Keratinocyte (primary cell): ENCODE results near the gene FGGY. TPM values are rescaled to one million over a fixed set of nuclear protein-coding genes. Genes with fewer than 3 reads are reported as not detected.
"Not testable (repeated sequence)": the region's sequence is repeated elsewhere in the genome, so short reads cannot be mapped to it uniquely, and the experiment has no call there.

ENCODE experiments used
- DNase-seq: peaks from one replicate; pipeline ENCODE4 v3.0.0-alpha.2; 2011; ENCODE audit warnings: low read depth, missing footprints, low spot score
- FAIRE-seq: peaks from 2 replicates; lab custom pipeline; 2011; peaks lifted over from hg19 to GRCh38; lab: Jason Lieb, UNC
- H2AFZ ChIP-seq: 2 replicates; pipeline ENCODE4 v1.6.0; 2012; ENCODE audit warnings: low read length, control low read depth, inconsistent platforms; ENCODE audit not compliant: control insufficient read depth
- H3K27ac ChIP-seq: 2 replicates; pipeline ENCODE4 v1.5.1; 2011; ENCODE audit warnings: low read length; ENCODE audit not compliant: control insufficient read depth, insufficient read depth
- H3K27me3 ChIP-seq: 3 replicates; pipeline ENCODE4 v1.6.0; 2011; ENCODE audit warnings: low read length; ENCODE audit not compliant: control insufficient read depth, insufficient read depth; ENCODE audit errors: extremely low read depth
- H3K36me3 ChIP-seq, 2 experiments: 2 replicates in 1 of 2; 3 replicates in 1 of 2; pipeline ENCODE4 v1.5.1; 2011; ENCODE audit warnings: low read length in 2 of 2, mild to moderate bottlenecking in 1 of 2; ENCODE audit not compliant: control insufficient read depth in 2 of 2, insufficient read depth in 2 of 2; ENCODE audit errors: extremely low read depth in 1 of 2
- H3K4me1 ChIP-seq: 3 replicates; pipeline ENCODE4 v1.5.1; 2011; ENCODE audit warnings: low read length; ENCODE audit not compliant: control insufficient read depth, insufficient read depth; ENCODE audit errors: extremely low read depth
- H3K4me2 ChIP-seq: 3 replicates; pipeline ENCODE4 v1.6.0; 2011; ENCODE audit warnings: low read depth, low read length; ENCODE audit not compliant: control insufficient read depth, insufficient read depth; ENCODE audit errors: extremely low read depth
- H3K4me3 ChIP-seq, 3 experiments: fragments of 200-600 bp in 1 of 3; sonication (generic) in 1 of 3; 2 replicates in 2 of 3; 3 replicates in 1 of 3; pipeline ENCODE4 v1.5.1; 2011 to 2016; ENCODE audit warnings: low read length in 3 of 3, mild to moderate bottlenecking in 3 of 3, control low read depth in 2 of 3, inconsistent platforms in 1 of 3, low read depth in 1 of 3, mixed read lengths in 1 of 3, mixed run types in 1 of 3, moderate library complexity in 1 of 3; ENCODE audit not compliant: control insufficient read depth in 2 of 3, insufficient read depth in 2 of 3; ENCODE audit errors: extremely low read depth in 1 of 3
- H3K79me2 ChIP-seq: 2 replicates; pipeline ENCODE4 v1.6.0; 2012; ENCODE audit warnings: low read length; ENCODE audit not compliant: control insufficient read depth, insufficient read depth
- H3K9ac ChIP-seq: 3 replicates; pipeline ENCODE4 v1.6.0; 2011; ENCODE audit warnings: low read length; ENCODE audit not compliant: control insufficient read depth, insufficient read depth; ENCODE audit errors: extremely low read depth
- H3K9me1 ChIP-seq: 3 replicates; pipeline ENCODE4 v1.6.0; 2011; ENCODE audit warnings: low read length; ENCODE audit not compliant: control insufficient read depth, insufficient read depth; ENCODE audit errors: extremely low read depth
- H3K9me3 ChIP-seq: 2 replicates; pipeline ENCODE4 v1.5.1; 2012; ENCODE audit warnings: low read depth, low read length; ENCODE audit not compliant: control insufficient read depth
- H4K20me1 ChIP-seq: 3 replicates; pipeline ENCODE4 v1.6.0; 2011; ENCODE audit warnings: low read length; ENCODE audit not compliant: control insufficient read depth, insufficient read depth; ENCODE audit errors: extremely low read depth
- EZH2 ChIP-seq: IDR thresholded peaks from one replicate; pipeline ENCODE4 v1.6.1; 2012; ENCODE audit warnings: inconsistent platforms, mild to moderate bottlenecking, low read length, moderate library complexity
- dilution Hi-C: fragments of 300-500 bp; cut with MboI; formaldehyde crosslinking; loops from one replicate; pipeline ENCODE4 v1.7.0; 2020; ENCODE audit warnings: low sequenced_read_pairs; ENCODE audit not compliant: extremely low pct_ligation_motif_present
- polyA plus RNA-seq, 5 experiments: library from polyadenylated mRNA; depleted of rRNA in 3 of 5; stranded (reverse) in 3 of 5; stranded (forward) in 1 of 5; unstranded in 1 of 5; fragments of >200 nt; gene quantifications; 1 replicate in 1 of 5; 2 replicates in 3 of 5; 3 replicates in 1 of 5; pipeline versions ENCODE4 v1.2.1 to v1.2.3, GENCODE V29; 2011 to 2012; ENCODE audit warnings: missing spikeins in 2 of 5, low read depth in 1 of 5, low replicate concordance in 1 of 5
- TF ChIP-seq, protein P1 (sequence below), 3 experiments: IDR thresholded peaks in 1 of 3; conservative IDR thresholded peaks in 1 of 3; optimal IDR thresholded peaks in 1 of 3; 2 replicates in 2 of 3; 3 replicates in 1 of 3; pipeline versions ENCODE3 to v1.5.1; 2011; ENCODE audit warnings: low read length in 3 of 3, mild to moderate bottlenecking in 3 of 3, moderate library complexity in 2 of 3, control low read depth in 1 of 3, inconsistent platforms in 1 of 3; ENCODE audit not compliant: insufficient read depth in 2 of 3; ENCODE audit errors: extremely low read depth in 1 of 3

Gene FGGY
- polyA plus RNA-seq, 1 donor (not counting 4 experiments of a cell fraction or from before 2014, with no cell fraction given): 16.6 TPM

DNA sequence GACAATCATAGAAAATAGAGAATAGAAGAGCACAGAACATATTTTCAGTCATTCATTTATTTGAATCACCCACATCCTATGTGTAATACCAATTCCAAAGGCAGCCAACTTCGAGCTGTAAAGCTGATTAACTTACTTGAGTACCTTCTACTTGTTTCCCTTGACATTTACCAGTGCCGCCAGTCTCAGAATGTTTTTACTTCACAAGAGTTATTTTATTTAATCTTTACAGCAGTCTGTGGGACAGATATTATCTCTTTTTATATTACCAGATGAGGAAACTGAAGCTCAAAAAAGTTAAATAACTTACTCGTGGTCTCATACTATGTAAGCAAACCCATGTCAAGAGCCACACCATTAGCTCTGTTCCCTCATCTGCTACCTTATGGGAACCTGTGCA, 56.6 kb downstream of the FGGY start:
- Histone ChIP-seq H2AFZ (no peak overlapping the region), H3K79me2 (no peaks in the 10 kb centered on the region), H3K27ac (no peak overlapping the region), H3K36me3 (no peaks in the 10 kb centered on the region), H3K4me1 (peaks cover 4% of the 10 kb centered on the region), H3K9me1 (no peaks in the 10 kb centered on the region), H3K9me3 (no peaks in the 10 kb centered on the region), H3K4me3 (no peak overlapping the region), H3K9ac (no peak overlapping the region), H4K20me1 (no peaks in the 10 kb centered on the region), H3K27me3 (no peaks in the 10 kb centered on the region), H3K4me2 (no peak overlapping the region)
- no peak for TF ChIP-seq EZH2
- TF ChIP-seq, protein P1, sequence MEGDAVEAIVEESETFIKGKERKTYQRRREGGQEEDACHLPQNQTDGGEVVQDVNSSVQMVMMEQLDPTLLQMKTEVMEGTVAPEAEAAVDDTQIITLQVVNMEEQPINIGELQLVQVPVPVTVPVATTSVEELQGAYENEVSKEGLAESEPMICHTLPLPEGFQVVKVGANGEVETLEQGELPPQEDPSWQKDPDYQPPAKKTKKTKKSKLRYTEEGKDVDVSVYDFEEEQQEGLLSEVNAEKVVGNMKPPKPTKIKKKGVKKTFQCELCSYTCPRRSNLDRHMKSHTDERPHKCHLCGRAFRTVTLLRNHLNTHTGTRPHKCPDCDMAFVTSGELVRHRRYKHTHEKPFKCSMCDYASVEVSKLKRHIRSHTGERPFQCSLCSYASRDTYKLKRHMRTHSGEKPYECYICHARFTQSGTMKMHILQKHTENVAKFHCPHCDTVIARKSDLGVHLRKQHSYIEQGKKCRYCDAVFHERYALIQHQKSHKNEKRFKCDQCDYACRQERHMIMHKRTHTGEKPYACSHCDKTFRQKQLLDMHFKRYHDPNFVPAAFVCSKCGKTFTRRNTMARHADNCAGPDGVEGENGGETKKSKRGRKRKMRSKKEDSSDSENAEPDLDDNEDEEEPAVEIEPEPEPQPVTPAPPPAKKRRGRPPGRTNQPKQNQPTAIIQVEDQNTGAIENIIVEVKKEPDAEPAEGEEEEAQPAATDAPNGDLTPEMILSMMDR (optimal IDR thresholded peaks at IDR 0.05 in 1 of 3, IDR thresholded peaks at IDR 0.05 in 1 of 3, conservative IDR thresholded peaks at IDR 0.05 in 1 of 3; ENCODE audit: extremely low read depth in 1 of 3, insufficient read depth in 2 of 3, low read length in 3 of 3): no peak
- dilution Hi-C loops: no loop called here
- no peak for FAIRE-seq
- DNase-seq: no peak

DNA sequence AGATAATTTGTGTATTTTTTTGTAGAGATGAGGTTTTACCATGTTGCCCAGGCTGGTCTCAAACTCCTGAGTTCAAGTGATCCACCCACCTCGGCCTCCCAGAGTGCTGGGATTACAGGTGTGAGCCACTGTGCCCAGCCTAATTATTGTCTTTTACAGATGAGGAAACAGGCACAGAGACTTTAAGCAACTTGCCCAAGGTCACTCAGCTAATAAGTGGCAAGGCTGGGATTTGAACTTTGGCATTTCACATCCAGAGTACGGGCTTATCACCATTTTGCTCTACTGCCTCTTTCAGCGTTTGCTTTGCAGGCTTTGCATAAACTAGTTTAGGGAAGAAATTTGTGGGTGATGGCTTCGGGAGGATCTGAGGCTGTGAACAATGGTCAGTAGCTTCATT, 57.3 kb downstream of the FGGY start:
- H3K27ac ChIP-seq, FAIRE-seq, H4K20me1 ChIP-seq, H3K79me2 ChIP-seq, DNase-seq, H3K27me3 ChIP-seq, H3K9me1 ChIP-seq, H3K9ac ChIP-seq, dilution Hi-C loops, H3K36me3 ChIP-seq, H2AFZ ChIP-seq, H3K9me3 ChIP-seq, H3K4me2 ChIP-seq, H3K4me1 ChIP-seq, H3K4me3 ChIP-seq: not testable (repeated sequence)

DNA sequence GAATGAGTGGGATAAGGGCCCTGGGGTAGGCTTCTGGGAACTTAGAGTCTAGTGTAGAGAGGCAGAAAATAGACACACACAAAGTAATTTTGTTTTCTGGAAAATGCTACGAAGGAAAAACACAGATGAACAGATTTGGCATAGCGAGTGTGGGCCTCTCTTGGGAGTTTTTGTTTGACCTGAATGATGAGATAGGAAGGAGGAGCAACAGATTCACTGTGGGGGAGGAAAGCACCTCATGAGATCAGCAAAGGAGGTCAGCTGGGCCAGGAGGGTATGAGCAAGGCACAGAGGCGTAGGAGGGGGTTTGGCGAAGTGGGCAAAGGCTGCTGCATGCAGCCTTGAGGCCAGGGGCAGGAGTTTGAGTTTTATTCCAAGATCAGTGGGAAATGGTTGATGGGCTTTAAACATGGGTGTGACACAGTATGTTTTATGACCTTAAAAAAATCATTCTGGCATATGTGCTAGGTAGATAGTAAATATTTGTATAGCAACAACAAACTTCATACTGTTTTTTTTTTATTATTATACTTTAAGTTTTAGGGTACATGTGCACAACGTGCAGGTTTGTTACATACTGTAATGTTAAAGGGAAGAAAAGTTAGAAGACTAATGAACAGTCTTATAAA, 57.9 kb downstream of the FGGY start:
- Histone ChIP-seq H3K36me3 (no peaks in the 10 kb centered on the region), H3K27ac (no peak overlapping the region), H3K4me3 (no peak overlapping the region), H3K79me2 (no peaks in the 10 kb centered on the region), H3K9ac (no peak overlapping the region), H3K4me1 (peaks cover 10% of the 10 kb centered on the region), H4K20me1 (no peaks in the 10 kb centered on the region), H2AFZ (no peak overlapping the region), H3K9me3 (no peaks in the 10 kb centered on the region), H3K4me2 (no peak overlapping the region), H3K9me1 (no peaks in the 10 kb centered on the region), H3K27me3 (no peaks in the 10 kb centered on the region)
- FAIRE-seq: no peak
- TF ChIP-seq, protein P1 (optimal IDR thresholded peaks at IDR 0.05 in 1 of 3, IDR thresholded peaks at IDR 0.05 in 1 of 3, conservative IDR thresholded peaks at IDR 0.05 in 1 of 3; ENCODE audit: extremely low read depth in 1 of 3, insufficient read depth in 2 of 3, low read length in 3 of 3): no peak
- TF ChIP-seq EZH2: no peak
- dilution Hi-C loops: no loop called here
- no peak for DNase-seq
